GM21515 (cell line): ENCODE measurements around the gene B3GLCT.
"Not testable (repeated sequence)": the region's sequence is repeated elsewhere in the genome, so short reads cannot be mapped to it uniquely, and the experiment has no call there.

Experiments used
- ATAC-seq: cut with Tn5 transposase; IDR thresholded peaks from one replicate; pipeline ENCODE4 v1.9.1; 2021; ENCODE audit not compliant: unreplicated experiment

Gene B3GLCT

GRCh38 chr13:31339616-31340015 lies 139.8 kb downstream of the B3GLCT start:
- not testable (repeated sequence) for ATAC-seq

- not testable (repeated sequence) for ATAC-seq
Measured at GRCh38 chr13:31340848-31341247, 141.1 kb downstream of the B3GLCT start.

- ATAC-seq = no peak
Measured at GRCh38 chr13:31346891-31347290, 147.1 kb downstream of the B3GLCT start.

- no peak for ATAC-seq
Measured at GRCh38 chr13:31349156-31349555, 149.4 kb downstream of the B3GLCT start.

GRCh38 chr13:31350560-31350959 lies 150.8 kb downstream of the B3GLCT start:
- ATAC-seq = no peak

- ATAC-seq = no peak
Measured at GRCh38 chr13:31351376-31351775, 151.6 kb downstream of the B3GLCT start.

GRCh38 chr13:31352467-31352866 lies 152.7 kb downstream of the B3GLCT start:
- no peak for ATAC-seq

- ATAC-seq = no peak
Measured at GRCh38 chr13:31355001-31355400, 155.2 kb downstream of the B3GLCT start.

GRCh38 chr13:31356991-31357390 lies 157.2 kb downstream of the B3GLCT start:
- ATAC-seq = no peak

GRCh38 chr13:31357581-31357980 lies 157.8 kb downstream of the B3GLCT start:
- no peak for ATAC-seq

- ATAC-seq = no peak
Measured at GRCh38 chr13:31361673-31362072, 161.9 kb downstream of the B3GLCT start.

GRCh38 chr13:31365630-31366029 lies 165.9 kb downstream of the B3GLCT start:
- no peak for ATAC-seq

- no peak for ATAC-seq
Measured at GRCh38 chr13:31367410-31367809, 167.6 kb downstream of the B3GLCT start.

- ATAC-seq = no peak
Measured at GRCh38 chr13:31369213-31369612, 169.4 kb downstream of the B3GLCT start.

GRCh38 chr13:31372454-31372853 lies 172.7 kb downstream of the B3GLCT start:
- no peak for ATAC-seq

- no peak for ATAC-seq
Measured at GRCh38 chr13:31374682-31375081, 174.9 kb downstream of the B3GLCT start.

GRCh38 chr13:31377946-31378345 lies 178.2 kb downstream of the B3GLCT start:
- no peak for ATAC-seq

- ATAC-seq = no peak
Measured at GRCh38 chr13:31380715-31381114, 180.9 kb downstream of the B3GLCT start.
